ENCODE data around the gene LRRC8C.
A peak's percentile ranks its signal among the peaks of the same experiment; 100 is the strongest.

LRRC8C gene

DNA sequence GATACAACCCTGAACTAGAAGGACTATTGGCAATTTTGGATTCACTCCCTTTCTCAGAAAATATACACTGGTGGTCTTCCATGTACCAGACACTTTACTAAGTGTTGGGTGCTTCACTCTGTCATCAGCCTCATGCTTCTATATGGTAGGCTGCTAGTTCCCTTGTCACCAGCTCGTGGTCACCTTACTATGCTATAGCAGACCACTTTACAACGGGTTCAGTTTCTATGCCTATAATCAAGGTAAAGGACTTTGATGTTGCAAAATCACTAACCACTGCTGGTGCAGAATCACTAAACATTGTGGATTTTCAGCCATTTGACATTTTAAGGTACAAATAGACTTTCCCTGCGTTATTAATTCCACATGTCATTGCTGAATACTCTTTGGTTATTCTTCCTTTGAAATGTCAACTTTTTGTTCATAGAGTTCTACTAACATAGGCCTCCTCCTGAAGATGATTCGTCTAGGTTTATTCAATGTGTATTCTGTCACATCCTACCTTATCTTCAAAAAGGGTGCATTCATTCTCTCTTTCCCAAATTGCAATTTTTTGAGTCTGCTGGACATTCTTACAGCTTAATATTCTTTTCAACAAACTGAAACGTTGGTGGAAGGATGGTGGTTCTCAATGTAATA is 78.3 kb downstream of the LRRC8C start:
- no peak for TF ChIP-seq CTCF (conservative IDR thresholded peaks at IDR 0.05; ENCODE audit: low read depth, low read length)
- DNase-seq (ENCODE audit: low read depth), result no peak
- no peak overlapping the region for H3K4me3 ChIP-seq (ENCODE audit: low read length)

DNA sequence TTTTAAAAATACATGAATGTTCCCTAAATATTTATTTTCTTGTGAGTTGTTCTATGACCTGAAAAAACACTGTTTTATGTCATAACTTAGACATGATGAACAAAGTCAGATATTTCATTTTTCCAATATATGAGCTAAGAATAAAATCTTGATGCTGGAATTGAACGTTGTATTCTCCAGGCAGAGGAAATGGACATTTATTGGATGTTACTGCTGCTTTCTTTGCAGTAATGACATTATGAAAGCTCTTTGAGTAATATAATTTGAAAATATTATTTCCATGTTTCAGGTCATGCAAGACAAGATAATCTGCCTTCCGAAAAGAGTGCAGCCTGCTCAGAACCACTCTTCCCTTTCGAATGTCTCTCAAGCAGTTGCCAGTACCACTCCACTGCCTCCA is 79.5 kb downstream of the LRRC8C start:
- no peak for DNase-seq (ENCODE audit: low read depth)
- no peak overlapping the region for H3K4me3 ChIP-seq (ENCODE audit: low read length)
- TF ChIP-seq CTCF (conservative IDR thresholded peaks at IDR 0.05; ENCODE audit: low read depth, low read length), result no peak

DNA sequence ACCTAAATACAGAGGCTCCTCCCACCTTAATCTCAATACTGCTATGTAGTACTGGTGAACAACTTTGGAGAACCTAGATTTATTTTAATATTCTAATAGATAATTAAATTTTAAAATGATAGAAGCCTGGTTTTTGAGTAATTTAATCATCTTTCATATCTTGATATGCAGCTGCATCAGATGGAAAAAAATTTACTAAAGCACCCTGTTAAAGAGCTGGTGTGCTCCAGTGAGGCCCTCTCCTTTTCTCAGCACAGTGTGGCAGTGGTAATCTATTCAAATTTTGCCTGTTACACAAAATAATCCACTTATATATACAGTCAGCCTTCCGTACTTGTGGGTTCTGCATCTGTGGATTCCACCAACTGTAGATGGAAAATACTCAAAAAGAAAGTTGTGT is 82.8 kb downstream of the LRRC8C start:
- no peak for TF ChIP-seq CTCF (conservative IDR thresholded peaks at IDR 0.05; ENCODE audit: low read depth, low read length)
- no peak for DNase-seq (ENCODE audit: low read depth)
- no peak overlapping the region for H3K4me3 ChIP-seq (ENCODE audit: low read length)

DNA sequence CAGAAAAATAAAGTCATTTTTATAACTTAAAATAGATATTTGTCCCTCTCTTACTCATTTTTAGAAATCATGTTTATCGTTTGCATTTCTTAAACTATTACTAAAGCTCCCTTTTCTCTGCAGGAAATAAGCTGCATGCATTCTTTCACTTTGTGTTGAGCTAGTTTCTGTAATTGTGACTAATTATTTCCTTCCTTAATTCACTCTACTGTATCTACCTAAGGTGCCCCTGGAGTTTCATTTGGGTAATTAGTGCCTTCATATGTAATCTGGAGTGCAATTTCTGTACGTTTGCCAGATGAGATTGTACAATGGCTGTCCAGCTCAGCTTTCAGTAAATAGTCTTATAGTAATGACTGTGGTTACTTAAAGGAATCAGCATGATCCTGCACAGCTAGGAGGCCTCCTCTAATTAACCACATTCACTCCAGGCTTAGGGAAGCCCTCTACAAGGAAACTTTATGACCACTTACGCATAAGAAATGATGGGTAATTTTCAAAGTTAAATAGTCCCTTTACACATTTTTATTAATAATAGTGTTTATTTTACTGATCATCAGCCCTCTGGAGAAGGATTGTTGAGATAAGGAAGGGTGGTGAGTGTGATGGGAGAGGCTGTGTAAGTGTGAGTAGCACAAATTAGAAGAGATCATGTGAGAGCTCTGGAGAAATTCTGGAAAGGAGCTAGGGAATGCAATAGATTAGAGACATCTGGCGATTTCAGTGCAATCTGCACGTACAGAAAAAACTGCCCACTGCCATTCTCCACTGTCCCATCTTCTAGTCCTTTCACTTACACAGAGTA is 86.8 kb downstream of the LRRC8C start:
- H3K4me3 ChIP-seq (ENCODE audit: low read length), result no peak overlapping the region
- peak; percentile 94 for DNase-seq (ENCODE audit: low read depth)
- no peak for TF ChIP-seq CTCF (conservative IDR thresholded peaks at IDR 0.05; ENCODE audit: low read depth, low read length)

- no peak for DNase-seq (ENCODE audit: low read depth)
- TF ChIP-seq CTCF (conservative IDR thresholded peaks at IDR 0.05; ENCODE audit: low read depth, low read length), result no peak
- H3K4me3 ChIP-seq (ENCODE audit: low read length), result no peak overlapping the region
Measured at GRCh38 chr1:89720839-89721238, 87.9 kb downstream of the LRRC8C start.

DNA sequence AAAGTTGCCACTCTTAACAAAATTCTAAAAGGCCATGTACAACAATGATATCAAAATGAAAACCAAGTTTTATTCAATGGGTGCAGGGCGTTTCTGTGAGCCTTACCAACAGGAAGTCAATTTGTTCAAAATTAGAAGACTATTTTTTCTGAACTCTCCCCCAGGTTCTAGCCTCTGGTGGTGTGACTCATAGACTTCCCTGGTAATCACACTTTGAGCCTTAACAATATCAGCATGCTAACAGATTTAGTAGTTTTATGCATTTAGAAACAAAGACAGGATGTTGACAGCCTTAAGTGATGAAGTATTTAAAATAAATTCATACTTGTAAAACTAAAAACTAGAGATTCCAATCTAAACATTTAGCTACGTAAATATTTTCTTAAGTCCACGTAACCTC is 88.4 kb downstream of the LRRC8C start:
- no peak overlapping the region for H3K4me3 ChIP-seq (ENCODE audit: low read length)
- TF ChIP-seq CTCF (conservative IDR thresholded peaks at IDR 0.05; ENCODE audit: low read depth, low read length), result no peak
- DNase-seq (ENCODE audit: low read depth), result peak; percentile 50

- no peak for TF ChIP-seq CTCF (conservative IDR thresholded peaks at IDR 0.05; ENCODE audit: low read depth, low read length)
- no peak for DNase-seq (ENCODE audit: low read depth)
- H3K4me3 ChIP-seq (ENCODE audit: low read length), result no peak overlapping the region
Measured at GRCh38 chr1:89723144-89723543, 90.2 kb downstream of the LRRC8C start.

Data from retinal pigment epithelial cell (primary cell).